GM19455 (cell line): ENCODE measurements around the gene CADPS.

Source experiments
- ATAC-seq: cut with Tn5 transposase; IDR thresholded peaks from one replicate; pipeline ENCODE4 v1.9.1; 2021; ENCODE audit not compliant: unreplicated experiment

CADPS gene

GRCh38 chr3:62749657-62750056, 125.6 kb downstream of the CADPS start:
- ATAC-seq: no peak

GRCh38 chr3:62749130-62749529, 126.1 kb downstream of the CADPS start:
- no peak for ATAC-seq

GRCh38 chr3:62737449-62737848, 137.8 kb downstream of the CADPS start:
- ATAC-seq: no peak

- no peak for ATAC-seq
These were observed 139.7 kb downstream of the CADPS start for GRCh38 chr3:62735510-62735909.

- ATAC-seq: no peak
These were observed 142.9 kb downstream of the CADPS start for GRCh38 chr3:62732183-62732904.

GRCh38 chr3:62727981-62728380, 147.2 kb downstream of the CADPS start:
- ATAC-seq: no peak

- no peak for ATAC-seq
These were observed 147.7 kb downstream of the CADPS start for GRCh38 chr3:62727536-62727935.

- ATAC-seq: no peak
These were observed 150.7 kb downstream of the CADPS start for GRCh38 chr3:62724503-62724902.

- ATAC-seq: no peak
These were observed 151.3 kb downstream of the CADPS start for GRCh38 chr3:62723914-62724217.

- no peak for ATAC-seq
These were observed 151.9 kb downstream of the CADPS start for GRCh38 chr3:62723166-62723913.

GRCh38 chr3:62722344-62722743, 152.9 kb downstream of the CADPS start:
- ATAC-seq: no peak

GRCh38 chr3:62718515-62719320, 156.5 kb downstream of the CADPS start:
- no peak for ATAC-seq

- no peak for ATAC-seq
These were observed 157.2 kb downstream of the CADPS start for GRCh38 chr3:62718011-62718410.

GRCh38 chr3:62712746-62713145, 162.5 kb downstream of the CADPS start:
- no peak for ATAC-seq

- no peak for ATAC-seq
These were observed 164.5 kb downstream of the CADPS start for GRCh38 chr3:62710751-62711150.

GRCh38 chr3:62708638-62709373, 166.4 kb downstream of the CADPS start:
- ATAC-seq: no peak

GRCh38 chr3:62705721-62706120, 169.5 kb downstream of the CADPS start:
- no peak for ATAC-seq

- ATAC-seq: no peak
These were observed 171.6 kb downstream of the CADPS start for GRCh38 chr3:62703451-62704167.

- no peak for ATAC-seq
These were observed 174.9 kb downstream of the CADPS start for GRCh38 chr3:62700357-62700756.

GRCh38 chr3:62699728-62700127, 175.5 kb downstream of the CADPS start:
- ATAC-seq: no peak

GRCh38 chr3:62696011-62696410, 179.2 kb downstream of the CADPS start:
- no peak for ATAC-seq
